H1 (cell line): ENCODE measurements around the gene CCDC112. TPM values are rescaled to one million over a fixed set of nuclear protein-coding genes. Genes with fewer than 3 reads are reported as not detected.

Experiments used
- CTCF ChIA-PET: fragments of 300-600 bp; sonication (Branson Sonifier 250); formaldehyde crosslinking; loops from one replicate; lab custom pipeline; 2021; ENCODE audit not compliant: partially characterized antibody; lab: Charles Lee
- POLR2A ChIA-PET: fragments of 300-600 bp; sonication (Branson Sonifier 250); formaldehyde crosslinking; loops from one replicate; lab custom pipeline; 2021; ENCODE audit warnings: inconsistent platforms; ENCODE audit not compliant: partially characterized antibody; lab: Charles Lee
- DNase-seq, 2 experiments: peaks; one replicate each; pipeline versions ENCODE4 v3.0.0 to v3.0.0-alpha.2; 2010 to 2022; ENCODE audit warnings: low spot score in 2 of 2, low read depth in 1 of 2, mixed read lengths in 1 of 2
- FAIRE-seq: peaks from 2 replicates; lab custom pipeline; 2011; peaks lifted over from hg19 to GRCh38; lab: Jason Lieb, UNC
- H2AFZ ChIP-seq: 2 replicates; pipeline ENCODE4 v1.8.1; 2012; ENCODE audit warnings: low read length, inconsistent platforms
- H2AK5ac ChIP-seq: 2 replicates; pipeline ENCODE4 v1.6.1; 2013; ENCODE audit warnings: low read depth, low read length
- H2BK120ac ChIP-seq: replicated peaks from 2 replicates; pipeline ENCODE3; 2013; ENCODE audit warnings: low read depth, low read length, inconsistent platforms
- H2BK12ac ChIP-seq: 2 replicates; pipeline ENCODE4 v1.6.1; 2013; ENCODE audit warnings: low read depth, low read length
- H2BK15ac ChIP-seq: 2 replicates; pipeline ENCODE4 v1.6.1; 2013; ENCODE audit warnings: low read length
- H2BK20ac ChIP-seq: 2 replicates; pipeline ENCODE4 v1.6.1; 2013; ENCODE audit warnings: low read length
- H2BK5ac ChIP-seq: 2 replicates; pipeline ENCODE4 v1.6.1; 2013; ENCODE audit warnings: low read depth, low read length
- H3K14ac ChIP-seq: 2 replicates; pipeline ENCODE4 v1.6.1; 2013; ENCODE audit warnings: inconsistent platforms; ENCODE audit not compliant: insufficient read length
- H3K18ac ChIP-seq: 2 replicates; pipeline ENCODE4 v1.6.1; 2013; ENCODE audit warnings: low read length; ENCODE audit errors: extremely low read depth
- H3K23ac ChIP-seq: 2 replicates; pipeline ENCODE4 v1.6.1; 2013; ENCODE audit warnings: inconsistent platforms; ENCODE audit not compliant: insufficient read length
- H3K23me2 ChIP-seq: 2 replicates; pipeline ENCODE4 v1.6.1; 2013; ENCODE audit warnings: low read depth, low read length
- H3K27ac ChIP-seq: 2 replicates; pipeline ENCODE4 v1.6.1; 2011; ENCODE audit warnings: low read depth, low read length, inconsistent platforms
- H3K27me3 ChIP-seq, 4 experiments: replicated peaks in 1 of 4; 1 replicate in 1 of 4; 2 replicates in 3 of 4; pipeline versions ENCODE4 v1.6.1 to v1.8.1; 2011 to 2013; ENCODE audit warnings: low read length in 3 of 4, mild to moderate bottlenecking in 3 of 4, inconsistent platforms in 2 of 4, mixed read lengths in 2 of 4, moderate library complexity in 1 of 4; ENCODE audit not compliant: control insufficient read depth in 3 of 4, insufficient read depth in 3 of 4; ENCODE audit errors: extremely low read depth in 1 of 4
- H3K36me3 ChIP-seq, 4 experiments: 2 replicates each; pipeline versions ENCODE4 v1.6.1 to v1.8.1; 2011 to 2013; ENCODE audit warnings: mild to moderate bottlenecking in 4 of 4, low read length in 3 of 4, moderate library complexity in 2 of 4, control low read depth in 1 of 4, inconsistent platforms in 1 of 4; ENCODE audit not compliant: insufficient read depth in 4 of 4, control insufficient read depth in 2 of 4
- H3K4ac ChIP-seq: replicated peaks from 2 replicates; pipeline ENCODE3; 2013; ENCODE audit warnings: low read length, low read depth, mixed read lengths, inconsistent platforms; ENCODE audit not compliant: insufficient read length
- H3K4me1 ChIP-seq, 4 experiments: replicated peaks in 1 of 4; 1 replicate in 1 of 4; 2 replicates in 3 of 4; pipeline versions ENCODE4 v1.6.1 to v1.8.1; 2011 to 2013; ENCODE audit warnings: low read length in 3 of 4, inconsistent platforms in 2 of 4, mixed read lengths in 1 of 4; ENCODE audit not compliant: insufficient read depth in 4 of 4, control insufficient read depth in 3 of 4
- H3K4me2 ChIP-seq, 2 experiments: 2 replicates each; pipeline versions ENCODE4 v1.6.1 to v1.8.1; 2011 to 2013; ENCODE audit warnings: low read depth in 2 of 2, low read length in 2 of 2, control low read depth in 1 of 2, inconsistent platforms in 1 of 2, mild to moderate bottlenecking in 1 of 2; ENCODE audit not compliant: insufficient read depth in 1 of 2
- H3K4me3 ChIP-seq, 4 experiments: fragments of 200-600, 300-600 bp in 1 of 4; sonication (generic), shearing (Covaris generic), sonication (Bioruptor Twin) in 1 of 4; 2 replicates each; pipeline versions ENCODE4 v1.5.1 to v1.8.1; 2011 to 2016; ENCODE audit warnings: low read length in 4 of 4, low read depth in 3 of 4, control low read depth in 2 of 4, inconsistent platforms in 2 of 4, mild to moderate bottlenecking in 2 of 4, mixed read lengths in 1 of 4, moderate library complexity in 1 of 4; ENCODE audit not compliant: insufficient read depth in 2 of 4; ENCODE audit errors: extremely low read depth in 1 of 4
- H3K56ac ChIP-seq: replicated peaks from 2 replicates; pipeline ENCODE3; 2013; ENCODE audit warnings: low read depth, mild to moderate bottlenecking, mixed read lengths, low read length, inconsistent platforms; ENCODE audit not compliant: insufficient read length
- H3K79me1 ChIP-seq: 2 replicates; pipeline ENCODE4 v1.6.1; 2013; ENCODE audit warnings: low read depth, low read length, control low read depth
- H3K79me2 ChIP-seq, 2 experiments: 2 replicates each; pipeline versions ENCODE4 v1.6.1 to v1.8.1; 2012 to 2013; ENCODE audit warnings: low read length in 2 of 2, mild to moderate bottlenecking in 2 of 2, inconsistent platforms in 1 of 2; ENCODE audit not compliant: insufficient read depth in 2 of 2, control insufficient read depth in 1 of 2
- H3K9ac ChIP-seq, 4 experiments: replicated peaks in 1 of 4; 1 replicate in 1 of 4; 2 replicates in 3 of 4; pipeline versions ENCODE4 v1.6.1 to v1.8.1; 2011 to 2013; ENCODE audit warnings: low read depth in 3 of 4, low read length in 3 of 4, control low read depth in 2 of 4, mild to moderate bottlenecking in 2 of 4, moderate library complexity in 2 of 4, inconsistent platforms in 1 of 4; ENCODE audit errors: extremely low read depth in 1 of 4
- H3K9me3 ChIP-seq, 2 experiments: 2 replicates each; pipeline versions ENCODE4 v1.6.1 to v1.8.1; 2012 to 2013; ENCODE audit warnings: mild to moderate bottlenecking in 2 of 2, moderate library complexity in 2 of 2, control low read depth in 1 of 2, inconsistent platforms in 1 of 2, low read depth in 1 of 2, low read length in 1 of 2, mixed read lengths in 1 of 2; ENCODE audit not compliant: insufficient read depth in 2 of 2
- H4K20me1 ChIP-seq, 2 experiments: replicated peaks in 1 of 2; 2 replicates each; pipeline versions ENCODE3 to v1.8.1; 2011 to 2013; ENCODE audit warnings: inconsistent platforms in 2 of 2, low read length in 2 of 2, mild to moderate bottlenecking in 1 of 2; ENCODE audit not compliant: insufficient read depth in 2 of 2, control insufficient read depth in 1 of 2
- H4K5ac ChIP-seq: 2 replicates; pipeline ENCODE4 v1.6.1; 2013; ENCODE audit warnings: low read length, low read depth, mixed read lengths, inconsistent platforms; ENCODE audit not compliant: insufficient read length
- H4K8ac ChIP-seq: 2 replicates; pipeline ENCODE4 v1.8.0; 2013; ENCODE audit warnings: mild to moderate bottlenecking, moderate library complexity, low read length, inconsistent platforms; ENCODE audit not compliant: insufficient read depth; ENCODE audit errors: extremely low read depth
- H4K91ac ChIP-seq: replicated peaks from 2 replicates; pipeline ENCODE3; 2013; ENCODE audit warnings: low read length, mixed read lengths, inconsistent platforms; ENCODE audit not compliant: insufficient read length
- CBX5 ChIP-seq: fragments of 300-800, 300-1000 bp; sonication (generic); IDR thresholded peaks from 2 replicates; pipeline ENCODE4 v1.7.1; 2016; ENCODE audit warnings: antibody characterized with exemption, low read length, low read depth
- POLR2AphosphoS5 ChIP-seq: IDR thresholded peaks from 2 replicates; pipeline ENCODE4 v1.6.1; 2011; ENCODE audit warnings: low read depth, low read length
- RAD21 ChIP-seq, 2 experiments: IDR thresholded peaks in 1 of 2; conservative IDR thresholded peaks in 1 of 2; 2 replicates each; pipeline ENCODE4 v1.6.1; 2011; ENCODE audit warnings: low read depth in 2 of 2, low read length in 2 of 2, improper control_type of control experiment in 1 of 2, inconsistent platforms in 1 of 2, mild to moderate bottlenecking in 1 of 2, moderate library complexity in 1 of 2
- RNF2 ChIP-seq: fragments of 200-900, 300-1000 bp; sonication (generic); IDR thresholded peaks from 2 replicates; pipeline ENCODE4 v1.7.1; 2016; ENCODE audit warnings: borderline replicate concordance, low read depth, mild to moderate bottlenecking, antibody characterized with exemption, low read length; ENCODE audit not compliant: poor library complexity, severe bottlenecking; ENCODE audit errors: missing control alignments
- SIX5 ChIP-seq: IDR thresholded peaks from 2 replicates; pipeline ENCODE4 v1.6.1; 2011; ENCODE audit warnings: mild to moderate bottlenecking, low read depth, low read length
- WGBS, 2 experiments: shearing (Covaris generic) in 1 of 2; methylation state at CpG; one replicate each; pipeline versions ENCODE4 v1.1.6 to v1.1.7; 2013 to 2015; ENCODE audit warnings: low lambda C conversion rate in 2 of 2, mixed read lengths in 2 of 2, inconsistent platforms in 1 of 2, low coverage in 1 of 2, missing lambda C conversion rate in 1 of 2; ENCODE audit not compliant: insufficient replicate concordance in 2 of 2, insufficient coverage in 1 of 2, insufficient read length in 1 of 2; ENCODE audit errors: extremely low coverage in 1 of 2, missing lambda C conversion rate in 1 of 2; 5-methylcytosine and 5-hydroxymethylcytosine counted together
- polyA plus RNA-seq, 7 experiments: library from polyadenylated mRNA; depleted of rRNA in 3 of 7; stranded (reverse) in 5 of 7; unstranded in 2 of 7; fragments of >200 nt in 5 of 7; fragments of 200-250 nt in 2 of 7; gene quantifications; 1 replicate in 5 of 7; 2 replicates in 1 of 7; 4 replicates in 1 of 7; pipeline versions ENCODE4 v1.2.1 to v1.2.3, GENCODE V29; 2011 to 2013; ENCODE audit warnings: missing spikeins in 2 of 7, mixed read lengths in 2 of 7
- total RNA-seq: library from RNA; stranded (reverse); fragmentation: NEBNext Ultra II Directional; extraction: Animal tissue kit (Norgen Biotek cat#: 25700); gene quantifications from 2 replicates; pipeline ENCODE4 v1.2.1, GENCODE V29; 2021
- TF ChIP-seq, protein P1 (sequence below), 3 experiments: IDR thresholded peaks; 1 replicate in 2 of 3; 2 replicates in 1 of 3; pipeline versions ENCODE4 v1.5.1 to v1.6.1; 2011; ENCODE audit warnings: low read length in 3 of 3, mild to moderate bottlenecking in 3 of 3, inconsistent platforms in 2 of 3, low read depth in 1 of 3, moderate library complexity in 1 of 3; ENCODE audit not compliant: insufficient read depth in 1 of 3; ENCODE audit errors: control extremely low read depth in 1 of 3

Gene CCDC112
- total and polyA plus RNA-seq, 2 of the 8 experiments (the other 6 are each of a cell fraction or from before 2014, with no cell fraction given): 3.3 to 15.6 TPM

DNA sequence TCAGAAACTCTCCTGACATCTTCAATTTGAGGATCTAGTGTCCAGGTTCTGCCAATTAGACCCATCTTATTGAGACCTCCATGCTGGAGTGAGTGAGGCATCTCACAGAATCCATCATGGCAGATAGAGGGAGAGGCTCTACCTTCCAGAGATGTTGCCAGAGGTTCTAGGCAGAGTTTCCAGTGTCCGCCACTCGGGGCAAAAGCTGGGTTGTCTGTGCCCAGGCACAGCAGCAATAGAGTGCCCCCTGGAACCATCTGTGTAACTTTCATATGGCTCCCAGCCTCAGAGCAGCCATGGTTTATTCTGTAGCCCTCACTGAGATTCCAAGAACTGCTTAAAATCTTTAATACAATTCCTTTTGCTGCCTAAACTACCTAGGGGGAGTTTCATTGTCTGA, 16.6 kb upstream of the CCDC112 start:
- Histone ChIP-seq H3K27ac (no peak overlapping the region), H3K27me3 (no peaks in the 10 kb centered on the region), H2AFZ (no peak overlapping the region), H3K14ac (no peak overlapping the region), H4K5ac (no peak overlapping the region), H3K4me2 (no peak overlapping the region), H4K8ac (no peak overlapping the region), H3K36me3 (no peaks in the 10 kb centered on the region), H3K9me3 (no peaks in the 10 kb centered on the region), H3K23me2 (no peaks in the 10 kb centered on the region), H3K4ac (no peak overlapping the region), H3K9ac (no peak overlapping the region), H3K18ac (no peak overlapping the region), H4K91ac (no peak overlapping the region), H3K23ac (no peak overlapping the region), H3K4me1 (peaks cover 0 to 3% (median 0%) of the 10 kb centered on the region in 4 experiments; a peak in 1 of 7 replicates), H3K79me1 (no peaks in the 10 kb centered on the region), H2BK12ac (no peak overlapping the region), H2BK20ac (no peak overlapping the region), H2BK15ac (no peak overlapping the region), H2AK5ac (no peak overlapping the region), H2BK5ac (no peak overlapping the region), H2BK120ac (no peak overlapping the region), H3K79me2 (no peaks in the 10 kb centered on the region), H3K56ac (no peak overlapping the region), H4K20me1 (no peaks in the 10 kb centered on the region), H3K4me3 (no peak overlapping the region)
- no peak for DNase-seq
- ChIA-PET POLR2A (no interaction called here), CTCF (interaction anchor here (1.2 to 8.9 kb wide), 4 partner anchors 74 to 275 kb away, joined by 3 to 138 read pairs (median 3); no protein-coding TSS in a partner anchor)
- TF ChIP-seq, protein P1, sequence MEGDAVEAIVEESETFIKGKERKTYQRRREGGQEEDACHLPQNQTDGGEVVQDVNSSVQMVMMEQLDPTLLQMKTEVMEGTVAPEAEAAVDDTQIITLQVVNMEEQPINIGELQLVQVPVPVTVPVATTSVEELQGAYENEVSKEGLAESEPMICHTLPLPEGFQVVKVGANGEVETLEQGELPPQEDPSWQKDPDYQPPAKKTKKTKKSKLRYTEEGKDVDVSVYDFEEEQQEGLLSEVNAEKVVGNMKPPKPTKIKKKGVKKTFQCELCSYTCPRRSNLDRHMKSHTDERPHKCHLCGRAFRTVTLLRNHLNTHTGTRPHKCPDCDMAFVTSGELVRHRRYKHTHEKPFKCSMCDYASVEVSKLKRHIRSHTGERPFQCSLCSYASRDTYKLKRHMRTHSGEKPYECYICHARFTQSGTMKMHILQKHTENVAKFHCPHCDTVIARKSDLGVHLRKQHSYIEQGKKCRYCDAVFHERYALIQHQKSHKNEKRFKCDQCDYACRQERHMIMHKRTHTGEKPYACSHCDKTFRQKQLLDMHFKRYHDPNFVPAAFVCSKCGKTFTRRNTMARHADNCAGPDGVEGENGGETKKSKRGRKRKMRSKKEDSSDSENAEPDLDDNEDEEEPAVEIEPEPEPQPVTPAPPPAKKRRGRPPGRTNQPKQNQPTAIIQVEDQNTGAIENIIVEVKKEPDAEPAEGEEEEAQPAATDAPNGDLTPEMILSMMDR (IDR thresholded peaks at IDR 0.05; ENCODE audit: control extremely low read depth in 1 of 3, insufficient read depth in 1 of 3, low read depth in 1 of 3, low read length in 3 of 3): peak in 2 of 3 experiments; percentile 30 to 47; a peak in 3 of 4 replicates
- TF ChIP-seq RAD21 (IDR thresholded peaks at IDR 0.05 in 1 of 2, conservative IDR thresholded peaks at IDR 0.05 in 1 of 2; ENCODE audit: low read depth in 2 of 2, low read length in 2 of 2): peak in 1 of 2 experiments; percentile 10; a peak in 1 of 4 replicates
- no peak for TF ChIP-seq POLR2AphosphoS5
- no peak for TF ChIP-seq SIX5
- no peak for TF ChIP-seq RNF2
- no peak for TF ChIP-seq CBX5
- FAIRE-seq: no peak
- WGBS, 2 experiments: 98% methylated on average over 2 of the region's 2 CpGs; no CpG with 5 or more reads in 1 of the 2 experiments
